PC-9 (cell line): ENCODE data around the gene SOX4.

Experiments
- CTCF ChIP-seq: fragments of 200-600 bp; sonication (generic); conservative IDR thresholded peaks from 2 replicates; pipeline ENCODE4 v1.6.1; 2017; ENCODE audit warnings: mixed run types, antibody characterized with exemption, mild to moderate bottlenecking, moderate library complexity
- EZH2 ChIP-seq: fragments of 200-600 bp; sonication (generic); IDR thresholded peaks from 2 replicates; pipeline ENCODE4 v1.8.0; 2017; ENCODE audit warnings: antibody characterized with exemption, low read depth

- TF ChIP-seq CTCF (no peak), EZH2 (no peak)
These were observed 15.1 kb downstream of the SOX4 start for GRCh38 chr6:21608601-21609000.
